ENCODE measurements around the gene PDZD8.

PDZD8 gene

GRCh38 chr10:117391436-117392205 lies 16.4 kb upstream of the PDZD8 start:
- DNase-seq (ENCODE audit: low read depth, low spot score), result no peak

- DNase-seq (ENCODE audit: low read depth, low spot score), result no peak
These were observed 15.2 kb upstream of the PDZD8 start for GRCh38 chr10:117390420-117390819.

- no peak for DNase-seq (ENCODE audit: low read depth, low spot score)
These were observed 11.6 kb upstream of the PDZD8 start for GRCh38 chr10:117386805-117387204.

GRCh38 chr10:117382861-117383260 lies 7.6 kb upstream of the PDZD8 start:
- no peak for DNase-seq (ENCODE audit: low read depth, low spot score)

GRCh38 chr10:117374506-117375359 lies 507 bp downstream of the PDZD8 start:
- DNase-seq (ENCODE audit: low read depth, low spot score), result no peak

- DNase-seq (ENCODE audit: low read depth, low spot score), result no peak
These were observed 1.3 kb downstream of the PDZD8 start for GRCh38 chr10:117373823-117374505.

- DNase-seq (ENCODE audit: low read depth, low spot score), result no peak
These were observed 5.0 kb downstream of the PDZD8 start for GRCh38 chr10:117370205-117370604.

GRCh38 chr10:117367718-117368117 lies 7.5 kb downstream of the PDZD8 start:
- DNase-seq (ENCODE audit: low read depth, low spot score), result no peak

GRCh38 chr10:117366741-117367140 lies 8.5 kb downstream of the PDZD8 start:
- DNase-seq (ENCODE audit: low read depth, low spot score), result no peak

GRCh38 chr10:117365612-117366011 lies 9.6 kb downstream of the PDZD8 start:
- no peak for DNase-seq (ENCODE audit: low read depth, low spot score)

- DNase-seq (ENCODE audit: low read depth, low spot score), result no peak
These were observed 10.9 kb downstream of the PDZD8 start for GRCh38 chr10:117364110-117364960.

GRCh38 chr10:117363028-117363427 lies 12.2 kb downstream of the PDZD8 start:
- no peak for DNase-seq (ENCODE audit: low read depth, low spot score)

GRCh38 chr10:117362313-117362712 lies 12.9 kb downstream of the PDZD8 start:
- no peak for DNase-seq (ENCODE audit: low read depth, low spot score)

GRCh38 chr10:117360994-117361667 lies 14.1 kb downstream of the PDZD8 start:
- DNase-seq (ENCODE audit: low read depth, low spot score), result no peak

GRCh38 chr10:117360016-117360415 lies 15.2 kb downstream of the PDZD8 start:
- no peak for DNase-seq (ENCODE audit: low read depth, low spot score)

- no peak for DNase-seq (ENCODE audit: low read depth, low spot score)
These were observed 20.2 kb downstream of the PDZD8 start for GRCh38 chr10:117355072-117355471.

- DNase-seq (ENCODE audit: low read depth, low spot score), result no peak
These were observed 21.6 kb downstream of the PDZD8 start for GRCh38 chr10:117353684-117354083.

- DNase-seq (ENCODE audit: low read depth, low spot score), result no peak
These were observed 22.5 kb downstream of the PDZD8 start for GRCh38 chr10:117352724-117353123.

GRCh38 chr10:117351996-117352395 lies 23.2 kb downstream of the PDZD8 start:
- no peak for DNase-seq (ENCODE audit: low read depth, low spot score)

- no peak for DNase-seq (ENCODE audit: low read depth, low spot score)
These were observed 23.7 kb downstream of the PDZD8 start for GRCh38 chr10:117351558-117351957.

GRCh38 chr10:117350909-117351308 lies 24.3 kb downstream of the PDZD8 start:
- DNase-seq (ENCODE audit: low read depth, low spot score), result no peak
